Sigmoid colon (tissue), 7 donors: ENCODE data around the gene ZNF44. TPM values are rescaled to one million over a fixed set of nuclear protein-coding genes. Genes with fewer than 3 reads are reported as not detected.

Experiments used
- DNase-seq: peaks from one replicate; pipeline ENCODE4 v3.0.0-alpha.2; 2019
- H3K27ac ChIP-seq, 4 donors: fragments of 200-600 bp; sonication (generic); one replicate each; pipeline ENCODE4 v1.5.1; 2016 to 2019; ENCODE audit warnings: mild to moderate bottlenecking in 1 of 4
- H3K27me3 ChIP-seq, 3 donors: fragments of 200-600 bp; sonication (generic); one replicate each; pipeline ENCODE4 v1.5.1; 2019; ENCODE audit warnings: mild to moderate bottlenecking in 1 of 3
- H3K36me3 ChIP-seq, 4 donors: fragments of 200-600 bp; sonication (generic); one replicate each; pipeline ENCODE4 v1.5.1; 2016 to 2019
- H3K4me1 ChIP-seq, 4 donors: fragments of 200-600 bp; sonication (generic); one replicate each; pipeline ENCODE4 v1.5.1; 2017 to 2019
- H3K4me3 ChIP-seq, 4 donors: fragments of 200-600 bp; sonication (generic); one replicate each; pipeline ENCODE4 v1.5.1; 2017 to 2019; ENCODE audit warnings: mild to moderate bottlenecking in 2 of 4, moderate library complexity in 1 of 4
- H3K9me3 ChIP-seq, 4 donors: fragments of 200-600 bp in 3 of 4; sonication (generic) in 3 of 4; one replicate each; pipeline versions ENCODE4 v1.5.1 to v1.6.1; 2013 to 2019
- EP300 ChIP-seq, 4 donors: sonication (generic); formaldehyde crosslinking; IDR thresholded peaks; one replicate each; pipeline ENCODE4 v1.6.1; 2017; ENCODE audit warnings: antibody characterized with exemption in 4 of 4
- POLR2A ChIP-seq, 2 donors: fragments of 450-650 bp; IDR thresholded peaks; one replicate each; pipeline ENCODE4 v1.6.1; 2016; ENCODE audit warnings: antibody characterized with exemption in 2 of 2, mild to moderate bottlenecking in 2 of 2, moderate library complexity in 2 of 2
- POLR2AphosphoS5 ChIP-seq, 4 donors: sonication (generic); formaldehyde crosslinking; IDR thresholded peaks; one replicate each; pipeline ENCODE4 v1.6.1; 2017; ENCODE audit warnings: antibody characterized with exemption in 4 of 4
- WGBS, 2 donors: extraction: QIAGEN DNeasy Blood & Tissue Kit; methylation state at CpG; one replicate each; pipeline ENCODE4 v1.1.7; 2013; 5-methylcytosine and 5-hydroxymethylcytosine counted together
- intact Hi-C: fragments of 100-400 bp; cut with DNase I; formaldehyde crosslinking; loops from one replicate; pipeline ENCODE4 v1.15.1; 2023
- polyA plus RNA-seq, 3 donors: library from polyadenylated mRNA; stranded (reverse); fragments of 200-250 nt; gene quantifications; one replicate each; pipeline ENCODE4 v1.2.3, GENCODE V29; 2013
- total RNA-seq, 4 donors: library from RNA; depleted of rRNA; stranded (reverse); fragments of >200 nt; gene quantifications; one replicate each; pipeline ENCODE4 v1.1.0, GENCODE V29; 2016
- donor health status: healthy with polysubstance abuse.
- donor health status: Bipolar disorder and iron deficiency.
- donor health status: healthy.

ZNF44 gene
- total and polyA plus RNA-seq, 7 donors, result 6.4 to 16.3 (median 9.6) TPM

DNA sequence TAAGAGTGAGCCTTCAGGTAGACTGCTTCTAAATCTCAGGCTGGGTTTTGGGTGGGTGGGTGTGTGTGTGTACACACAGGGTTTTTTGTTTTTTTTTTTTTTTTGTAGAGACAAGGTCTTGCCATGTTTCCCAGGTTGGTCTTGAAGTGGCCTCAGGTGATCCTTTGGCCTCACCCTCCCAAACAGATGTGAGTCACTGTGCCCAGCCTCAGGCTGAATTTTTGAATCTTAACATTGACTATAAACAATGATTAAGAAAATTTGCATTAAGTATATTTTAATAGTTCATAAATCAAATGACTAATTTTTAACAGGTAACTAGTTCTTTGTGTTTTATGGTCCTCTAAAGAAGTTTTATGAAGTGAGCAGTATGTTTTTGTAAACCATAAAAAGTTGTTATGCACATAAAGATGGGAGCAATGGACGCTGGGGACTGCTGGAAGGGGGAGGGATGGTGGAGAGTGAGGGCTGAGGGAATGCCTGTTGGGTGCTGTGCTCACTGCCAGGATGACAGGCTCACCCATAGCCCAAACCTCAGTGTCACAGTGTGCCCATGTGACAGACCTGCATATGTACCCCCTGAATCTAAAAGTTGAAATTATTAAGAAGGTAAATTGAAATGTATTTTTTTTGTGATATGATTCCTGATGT lies 71.6 kb downstream of the ZNF44 start:
- intact Hi-C loops, result no loop called here
- H3K4me1 ChIP-seq, result no peaks in the 10 kb centered on the region
- H3K4me3 ChIP-seq, result no peak overlapping the region
- H3K36me3 ChIP-seq, result peaks cover 0 to 17% (median 0%) of the 10 kb centered on the region in 4 donors
- WGBS, 2 donors, result 53 to 73% methylated on average over 1 of the region's 1 CpG
- no peak overlapping the region for H3K27ac ChIP-seq
- H3K9me3 ChIP-seq, result peaks cover 0 to 4% (median under 1%) of the 10 kb centered on the region in 4 donors
- no peak for DNase-seq
- H3K27me3 ChIP-seq, result no peaks in the 10 kb centered on the region
- no peak for TF ChIP-seq POLR2A (IDR thresholded peaks at IDR 0.05)
- no peak for TF ChIP-seq EP300 (IDR thresholded peaks at IDR 0.05)
- TF ChIP-seq POLR2AphosphoS5 (IDR thresholded peaks at IDR 0.05), result no peak

Other genes with a start within 250 kb of the ZNF44 start
- gene ZNF878, start 241.9 kb downstream of the ZNF44 start, total RNA-seq, result under 1 TPM in 2 of 4 donors, not detected in 2; 0.49 to 0.54 TPM
- under 1 TPM in 1 of 3 donors, not detected in 2; 0.13 TPM for gene ZNF878, start 241.9 kb downstream of the ZNF44 start, polyA plus RNA-seq
- 10 to 100 TPM in 3 of 4 donors, 1 to 10 TPM in 1; 6.8 to 13.2 (median 11.8) TPM for gene ZNF844, start 230.2 kb downstream of the ZNF44 start, total RNA-seq
- gene ZNF844, start 230.2 kb downstream of the ZNF44 start, polyA plus RNA-seq, result 1 to 10 TPM; 2.4 to 4.8 (median 2.5) TPM
- gene ZNF20, start 154.5 kb downstream of the ZNF44 start, total RNA-seq, result 1 to 10 TPM; 2.2 to 8.0 (median 2.6) TPM
- gene ZNF20, start 154.5 kb downstream of the ZNF44 start, polyA plus RNA-seq, result 1 to 10 TPM; 3.2 to 9.9 (median 9.6) TPM
- gene ZNF625, start 138.1 kb downstream of the ZNF44 start, total RNA-seq, result 1 to 10 TPM; 5.0 to 8.0 (median 6.9) TPM
- 1 to 10 TPM in 2 of 3 donors, not detected in 1; 1.7 to 1.8 TPM for gene ZNF625, start 138.1 kb downstream of the ZNF44 start, polyA plus RNA-seq
- gene ZNF136, start 131.8 kb downstream of the ZNF44 start, total RNA-seq, result 10 to 100 TPM in 2 of 4 donors, 1 to 10 TPM in 2; 9.2 to 15.5 (median 10.1) TPM
- gene ZNF136, start 131.8 kb downstream of the ZNF44 start, polyA plus RNA-seq, result 1 to 10 TPM; 1.6 to 4.7 (median 3.6) TPM
- 1 to 10 TPM; 2.5 to 6.6 (median 4.3) TPM for gene ZNF563, start 38.8 kb upstream of the ZNF44 start, total RNA-seq
- 1 to 10 TPM; 1.8 to 2.5 (median 2.1) TPM for gene ZNF563, start 38.8 kb upstream of the ZNF44 start, polyA plus RNA-seq
- gene ZNF442, start 70.8 kb upstream of the ZNF44 start, total RNA-seq, result 1 to 10 TPM in 3 of 4 donors, under 1 TPM in 1; 0.55 to 3.2 (median 2.9) TPM
- gene ZNF442, start 70.8 kb upstream of the ZNF44 start, polyA plus RNA-seq, result 1 to 10 TPM in 1 of 3 donors, under 1 TPM in 2; under 0.01 to 1.2 (median 0.60) TPM
- 1 to 10 TPM; 4.6 to 7.4 (median 5.8) TPM for gene ZNF799, start 106.4 kb upstream of the ZNF44 start, total RNA-seq
- 1 to 10 TPM; 3.0 to 3.9 (median 3.4) TPM for gene ZNF799, start 106.4 kb upstream of the ZNF44 start, polyA plus RNA-seq
- gene ZNF443, start 146.1 kb upstream of the ZNF44 start, total RNA-seq, result 1 to 10 TPM; 3.2 to 5.6 (median 3.6) TPM
- gene ZNF443, start 146.1 kb upstream of the ZNF44 start, polyA plus RNA-seq, result 1 to 10 TPM; 2.3 to 2.4 (median 2.3) TPM
- 1 to 10 TPM; 2.4 to 8.3 (median 3.5) TPM for gene ZNF709, start 189.9 kb upstream of the ZNF44 start, total RNA-seq
- gene ZNF709, start 189.9 kb upstream of the ZNF44 start, polyA plus RNA-seq, result 1 to 10 TPM in 1 of 3 donors, under 1 TPM in 2; 0.46 to 1.2 (median 0.60) TPM